PC-3 (cell line): Measurements from ENCODE around the gene NR5A2.

Source experiments
- EZH2 ChIP-seq: fragments of 300-600 bp; sonication (generic); IDR thresholded peaks from one replicate; pipeline ENCODE4 v1.6.1; 2017; ENCODE audit warnings: antibody characterized with exemption, mild to moderate bottlenecking, low read length; ENCODE audit not compliant: unreplicated experiment
- EZH2phosphoT487 ChIP-seq: fragments of 300-600 bp; sonication (generic); IDR thresholded peaks from 2 replicates; pipeline ENCODE4 v1.6.1; 2018; ENCODE audit warnings: mild to moderate bottlenecking, antibody characterized with exemption, low read length, borderline replicate concordance
- TF ChIP-seq, protein P1 (sequence below): fragments of 300-600 bp; sonication (generic); conservative IDR thresholded peaks from 2 replicates; pipeline ENCODE4 v1.5.1; 2017; ENCODE audit warnings: antibody characterized with exemption, low read depth, mild to moderate bottlenecking, low read length

DNA sequence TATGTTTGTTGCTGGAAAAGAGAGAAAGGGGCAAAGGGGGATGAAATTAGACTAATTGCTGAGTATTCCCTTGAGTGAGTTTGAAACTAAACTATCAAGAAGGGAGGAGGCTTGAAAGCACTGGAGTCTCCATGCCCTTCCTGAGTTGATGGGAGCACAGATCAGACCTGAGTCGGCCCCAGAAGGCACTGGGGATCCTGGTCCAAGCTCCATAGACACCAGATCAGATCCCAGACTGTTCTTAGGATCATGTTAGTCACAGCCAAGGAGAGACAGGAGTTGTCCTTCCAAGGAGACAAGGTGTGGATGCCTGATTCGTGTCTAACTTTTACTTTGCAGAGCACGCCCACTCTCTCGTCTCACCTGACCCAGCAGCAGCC is 152.3 kb downstream of the NR5A2 start:
- TF ChIP-seq EZH2 (no peak), EZH2phosphoT487 (no peak)
- TF ChIP-seq, protein P1, sequence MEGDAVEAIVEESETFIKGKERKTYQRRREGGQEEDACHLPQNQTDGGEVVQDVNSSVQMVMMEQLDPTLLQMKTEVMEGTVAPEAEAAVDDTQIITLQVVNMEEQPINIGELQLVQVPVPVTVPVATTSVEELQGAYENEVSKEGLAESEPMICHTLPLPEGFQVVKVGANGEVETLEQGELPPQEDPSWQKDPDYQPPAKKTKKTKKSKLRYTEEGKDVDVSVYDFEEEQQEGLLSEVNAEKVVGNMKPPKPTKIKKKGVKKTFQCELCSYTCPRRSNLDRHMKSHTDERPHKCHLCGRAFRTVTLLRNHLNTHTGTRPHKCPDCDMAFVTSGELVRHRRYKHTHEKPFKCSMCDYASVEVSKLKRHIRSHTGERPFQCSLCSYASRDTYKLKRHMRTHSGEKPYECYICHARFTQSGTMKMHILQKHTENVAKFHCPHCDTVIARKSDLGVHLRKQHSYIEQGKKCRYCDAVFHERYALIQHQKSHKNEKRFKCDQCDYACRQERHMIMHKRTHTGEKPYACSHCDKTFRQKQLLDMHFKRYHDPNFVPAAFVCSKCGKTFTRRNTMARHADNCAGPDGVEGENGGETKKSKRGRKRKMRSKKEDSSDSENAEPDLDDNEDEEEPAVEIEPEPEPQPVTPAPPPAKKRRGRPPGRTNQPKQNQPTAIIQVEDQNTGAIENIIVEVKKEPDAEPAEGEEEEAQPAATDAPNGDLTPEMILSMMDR = no peak
